T-helper 2 cell treated with Interferon-gamma antibody and Interleukin-4, amounts not matched to agents 5 μg/mL and 100 μg/mL, for 36 hours (primary cell): ENCODE measurements around the gene TRIM33.
"Not testable (repeated sequence)": the region's sequence is repeated elsewhere in the genome, so short reads cannot be mapped to it uniquely, and the experiment has no call there.

Source experiments
- DNase-seq: peaks from one replicate; pipeline ENCODE4 v3.0.0; 2021; ENCODE audit warnings: low spot score
- H3K27ac Mint-ChIP-seq: one replicate; pipeline ENCODE4 v1.8.0; 2021; ENCODE audit warnings: mild to moderate bottlenecking, mixed read lengths
- H3K27me3 Mint-ChIP-seq: one replicate; pipeline ENCODE4 v1.8.0; 2021; ENCODE audit warnings: low read depth, mixed read lengths
- H3K36me3 Mint-ChIP-seq: one replicate; pipeline ENCODE4 v1.8.0; 2021; ENCODE audit warnings: low read depth, mixed read lengths
- H3K4me1 Mint-ChIP-seq: one replicate; pipeline ENCODE4 v1.8.0; 2021; ENCODE audit warnings: low read depth, mixed read lengths
- H3K4me3 Mint-ChIP-seq: one replicate; pipeline ENCODE4 v1.8.0; 2022; ENCODE audit warnings: mild to moderate bottlenecking, moderate library complexity, mixed read lengths
- H3K9me3 Mint-ChIP-seq: one replicate; pipeline ENCODE4 v1.8.0; 2021; ENCODE audit warnings: mixed read lengths

Gene TRIM33

DNA sequence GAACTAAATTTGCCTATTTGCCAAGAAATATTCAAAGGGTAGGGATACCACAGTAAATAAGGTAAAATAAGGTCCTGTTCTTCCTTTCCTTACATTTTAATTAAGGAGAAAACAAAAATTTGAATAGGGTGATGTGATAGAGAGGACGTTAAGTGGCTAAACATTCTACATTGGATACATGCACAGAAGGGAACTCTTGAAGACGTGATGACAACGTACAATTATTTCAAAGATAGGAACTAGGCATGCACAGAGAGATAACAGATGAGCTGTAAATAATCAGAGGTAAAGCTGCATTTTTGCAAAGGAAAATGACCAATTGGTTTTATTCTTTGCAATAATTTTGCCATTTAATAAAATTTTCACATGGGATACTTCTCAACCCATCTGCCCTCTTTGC, 69.7 kb downstream of the TRIM33 start:
- H3K27ac Mint-ChIP-seq: no peak overlapping the region
- H3K36me3 Mint-ChIP-seq: peaks cover 41% of the 10 kb centered on the region
- no peak for DNase-seq
- no peaks in the 10 kb centered on the region for H3K27me3 Mint-ChIP-seq
- H3K9me3 Mint-ChIP-seq: no peaks in the 10 kb centered on the region
- no peak overlapping the region for H3K4me3 Mint-ChIP-seq
- H3K4me1 Mint-ChIP-seq: peaks cover 16% of the 10 kb centered on the region

DNA sequence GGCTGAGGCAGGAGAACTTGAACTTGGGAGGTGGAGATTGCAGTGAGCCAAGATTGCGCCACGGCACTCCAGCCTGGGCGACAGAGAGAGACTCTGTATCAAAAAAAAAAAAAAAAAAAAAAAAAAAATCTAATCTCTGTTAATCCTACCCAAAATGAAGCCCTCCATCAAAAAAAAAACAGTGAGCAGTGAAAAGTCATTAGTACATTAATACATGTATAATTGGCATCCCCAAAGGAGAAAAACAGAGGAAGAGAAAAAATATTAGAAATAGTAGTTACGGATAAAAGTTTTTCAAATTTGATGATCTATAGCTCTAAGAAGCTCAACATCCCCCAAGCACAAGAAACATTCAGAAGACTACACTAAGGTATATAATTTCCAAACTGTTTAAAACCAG, 71.6 kb downstream of the TRIM33 start:
- no peaks in the 10 kb centered on the region for H3K9me3 Mint-ChIP-seq
- no peak overlapping the region for H3K4me3 Mint-ChIP-seq
- peaks cover 18% of the 10 kb centered on the region for H3K4me1 Mint-ChIP-seq
- no peak for DNase-seq
- no peak overlapping the region for H3K27ac Mint-ChIP-seq
- no peaks in the 10 kb centered on the region for H3K27me3 Mint-ChIP-seq
- H3K36me3 Mint-ChIP-seq: peaks cover 33% of the 10 kb centered on the region

DNA sequence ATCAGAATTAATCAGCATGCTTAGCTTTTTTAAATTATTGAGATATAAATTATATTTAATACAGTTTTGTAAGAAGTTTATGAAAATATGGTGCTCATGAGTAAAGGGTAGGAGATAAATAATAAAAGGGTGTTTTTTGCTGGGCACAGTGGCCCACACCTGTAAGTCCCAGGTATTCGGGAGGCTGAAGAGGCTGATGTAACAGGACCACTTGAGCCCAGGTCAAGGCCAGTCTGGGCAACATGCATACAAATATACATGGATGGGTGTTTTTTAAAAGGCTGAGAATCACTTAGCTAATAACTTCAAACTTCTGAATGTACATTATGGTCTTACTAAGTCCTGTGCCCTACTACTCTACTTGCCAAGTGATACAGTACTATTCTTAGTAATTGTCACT, 73.2 kb downstream of the TRIM33 start:
- Mint-ChIP-seq H3K4me3 (no peak overlapping the region), H3K27me3 (no peaks in the 10 kb centered on the region), H3K9me3 (no peaks in the 10 kb centered on the region), H3K27ac (no peak overlapping the region), H3K4me1 (peaks cover 15% of the 10 kb centered on the region), H3K36me3 (peaks cover 30% of the 10 kb centered on the region)
- no peak for DNase-seq

DNA sequence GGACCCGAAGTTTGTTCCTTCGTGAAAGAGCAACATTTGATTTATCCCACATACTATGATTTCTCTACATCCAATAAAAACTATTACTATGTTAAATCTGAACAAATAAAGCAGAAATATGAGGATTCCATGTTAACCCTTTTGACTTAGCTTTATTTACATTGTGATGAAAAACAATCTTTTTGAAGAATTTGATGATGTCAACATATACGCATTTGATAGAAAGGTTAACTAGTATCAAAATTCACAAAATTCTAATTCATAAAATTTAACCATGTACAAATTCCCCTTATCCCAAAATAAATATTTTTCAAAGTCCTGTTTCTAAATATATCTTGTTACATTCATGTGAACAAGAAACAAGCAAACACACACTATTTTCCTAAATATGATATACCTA, 74.2 kb downstream of the TRIM33 start:
- no peak for DNase-seq
- peaks cover 30% of the 10 kb centered on the region for H3K36me3 Mint-ChIP-seq
- H3K4me1 Mint-ChIP-seq: peaks cover 18% of the 10 kb centered on the region
- H3K27ac Mint-ChIP-seq: no peak overlapping the region
- H3K4me3 Mint-ChIP-seq: no peak overlapping the region
- H3K27me3 Mint-ChIP-seq: no peaks in the 10 kb centered on the region
- no peaks in the 10 kb centered on the region for H3K9me3 Mint-ChIP-seq

DNA sequence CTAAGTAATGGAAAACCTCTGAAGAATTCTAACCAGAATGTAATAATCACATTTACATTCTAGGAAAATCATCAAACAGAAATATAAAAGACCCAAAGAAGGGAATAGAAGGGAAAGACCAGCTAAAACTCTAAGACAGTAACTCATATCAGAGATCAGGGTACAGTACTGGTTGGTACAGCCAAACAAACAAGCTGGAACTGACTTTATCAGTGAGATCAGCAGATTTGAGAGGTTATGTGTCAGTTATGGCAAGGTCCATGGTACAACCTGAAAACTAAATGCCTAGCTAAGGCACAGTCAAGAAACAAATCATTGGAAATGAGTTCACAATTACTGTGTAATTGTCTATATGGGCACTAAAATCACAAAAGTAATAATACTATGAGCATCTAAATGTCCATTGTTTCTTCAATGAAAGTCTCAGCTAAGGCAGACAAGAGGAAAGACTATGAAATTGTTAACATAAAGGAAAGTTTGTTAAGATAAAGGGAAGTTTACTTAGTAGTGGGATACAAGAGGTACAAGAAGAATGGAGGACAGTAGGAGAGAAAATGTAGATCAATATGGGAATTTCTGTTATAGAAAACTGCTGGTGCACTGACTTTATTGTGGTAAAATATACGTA, 75.8 kb downstream of the TRIM33 start:
- Mint-ChIP-seq H3K36me3 (peaks cover 29% of the 10 kb centered on the region), H3K4me1 (peaks cover 22% of the 10 kb centered on the region), H3K9me3 (no peaks in the 10 kb centered on the region), H3K27ac (no peak overlapping the region), H3K27me3 (no peaks in the 10 kb centered on the region), H3K4me3 (no peak overlapping the region)
- DNase-seq: no peak

DNA sequence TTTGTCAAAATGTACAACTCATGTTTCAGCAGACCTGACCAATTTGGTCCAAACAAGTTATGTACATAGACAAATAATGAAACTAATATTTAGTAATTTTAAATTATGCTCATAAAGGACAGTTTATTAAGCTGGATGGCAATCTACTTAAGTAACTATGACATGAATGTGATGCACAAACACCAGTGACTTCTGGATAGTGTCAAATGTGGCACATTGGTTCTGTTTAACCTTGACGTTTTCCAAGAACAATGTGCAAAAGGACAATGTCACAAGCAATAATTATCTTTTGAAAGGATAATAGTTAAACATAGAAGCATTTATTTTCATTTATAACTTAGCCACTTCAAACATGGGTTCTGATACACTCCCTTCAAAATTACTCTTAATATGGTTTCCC, 80.0 kb downstream of the TRIM33 start:
- Mint-ChIP-seq H3K36me3 (peaks cover 27% of the 10 kb centered on the region), H3K4me3 (no peak overlapping the region), H3K27ac (no peak overlapping the region), H3K4me1 (peaks cover 16% of the 10 kb centered on the region), H3K9me3 (no peaks in the 10 kb centered on the region), H3K27me3 (no peaks in the 10 kb centered on the region)
- DNase-seq: no peak

DNA sequence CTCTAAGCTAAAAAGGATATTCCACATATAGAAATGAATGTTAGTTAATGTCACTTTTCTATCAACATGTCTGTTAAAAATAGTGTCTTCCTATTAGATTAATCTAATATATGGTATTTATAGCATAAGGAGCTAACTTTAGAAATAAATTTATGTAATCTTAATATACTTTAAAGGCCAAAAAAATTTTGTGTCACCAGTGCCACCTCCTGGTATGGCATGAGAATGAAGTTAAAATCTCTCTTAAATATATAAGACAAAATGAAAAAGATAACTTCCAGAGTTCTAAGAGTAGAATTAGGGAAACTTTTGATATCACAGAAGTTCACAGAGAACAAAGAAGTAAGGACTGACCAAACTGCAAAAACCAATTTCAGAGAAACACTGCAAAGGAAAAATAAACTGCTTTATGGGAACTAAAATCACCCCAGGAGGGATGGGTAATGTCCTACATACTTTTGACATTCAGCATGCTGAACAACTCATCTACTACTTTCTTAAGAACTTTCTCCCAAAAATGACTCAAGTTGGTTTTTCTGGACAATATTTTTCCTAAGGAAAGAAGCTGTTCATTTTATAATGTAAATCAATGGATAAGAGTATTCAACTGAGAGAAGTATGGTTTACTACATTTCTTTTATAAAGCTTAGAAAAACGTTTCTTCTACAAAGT, 82.8 kb downstream of the TRIM33 start:
- H3K4me3 Mint-ChIP-seq: no peak overlapping the region
- H3K9me3 Mint-ChIP-seq: no peaks in the 10 kb centered on the region
- H3K27me3 Mint-ChIP-seq: no peaks in the 10 kb centered on the region
- H3K36me3 Mint-ChIP-seq: peaks cover 38% of the 10 kb centered on the region
- no peak for DNase-seq
- peaks cover 7% of the 10 kb centered on the region for H3K4me1 Mint-ChIP-seq
- H3K27ac Mint-ChIP-seq: no peak overlapping the region

DNA sequence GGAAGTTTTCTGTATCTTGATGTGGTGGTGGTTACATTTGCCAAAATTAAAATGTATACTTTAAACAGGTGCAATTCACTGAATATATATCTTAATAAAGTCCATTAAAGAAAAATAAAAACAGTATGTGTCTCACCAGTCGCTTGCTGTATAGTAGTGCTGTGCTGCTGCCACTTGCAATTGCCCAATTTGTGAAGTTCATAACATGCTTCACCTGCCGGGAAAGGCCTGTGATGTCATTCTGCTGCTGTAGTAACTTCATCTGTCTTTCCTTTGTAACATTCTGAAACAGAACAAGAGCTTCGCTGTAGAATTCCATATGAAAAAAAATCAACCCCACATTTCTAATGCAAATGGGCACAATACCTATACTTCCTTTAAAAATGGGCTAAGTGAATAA, 83.4 kb downstream of the TRIM33 start:
- Mint-ChIP-seq H3K27ac (no peak overlapping the region), H3K4me3 (no peak overlapping the region), H3K36me3 (peaks cover 35% of the 10 kb centered on the region), H3K4me1 (peaks cover 7% of the 10 kb centered on the region), H3K9me3 (no peaks in the 10 kb centered on the region), H3K27me3 (no peaks in the 10 kb centered on the region)
- DNase-seq: no peak

DNA sequence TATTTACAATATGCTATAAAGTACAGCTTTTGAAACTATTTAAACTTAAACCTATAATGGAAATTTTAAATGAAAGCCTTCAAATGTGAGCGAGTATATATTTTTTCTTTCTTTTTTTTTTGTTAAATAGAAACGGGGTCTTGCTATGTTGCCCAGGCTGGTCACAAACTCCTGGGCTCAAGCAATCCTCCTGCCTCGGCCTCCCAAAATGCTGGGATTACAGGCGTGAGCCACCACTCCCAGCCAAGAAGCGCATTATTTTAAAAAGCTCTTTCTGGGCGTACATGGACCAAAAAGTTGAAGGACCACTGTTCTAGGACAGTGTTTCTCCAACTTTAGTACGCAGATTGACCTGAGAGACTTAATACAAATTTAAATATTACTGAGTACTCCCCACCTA, 87.5 kb downstream of the TRIM33 start:
- H3K36me3 Mint-ChIP-seq: peaks cover 58% of the 10 kb centered on the region
- H3K27me3 Mint-ChIP-seq: no peaks in the 10 kb centered on the region
- no peaks in the 10 kb centered on the region for H3K9me3 Mint-ChIP-seq
- DNase-seq: no peak
- no peaks in the 10 kb centered on the region for H3K4me1 Mint-ChIP-seq
- H3K4me3 Mint-ChIP-seq: no peak overlapping the region
- H3K27ac Mint-ChIP-seq: no peak overlapping the region

DNA sequence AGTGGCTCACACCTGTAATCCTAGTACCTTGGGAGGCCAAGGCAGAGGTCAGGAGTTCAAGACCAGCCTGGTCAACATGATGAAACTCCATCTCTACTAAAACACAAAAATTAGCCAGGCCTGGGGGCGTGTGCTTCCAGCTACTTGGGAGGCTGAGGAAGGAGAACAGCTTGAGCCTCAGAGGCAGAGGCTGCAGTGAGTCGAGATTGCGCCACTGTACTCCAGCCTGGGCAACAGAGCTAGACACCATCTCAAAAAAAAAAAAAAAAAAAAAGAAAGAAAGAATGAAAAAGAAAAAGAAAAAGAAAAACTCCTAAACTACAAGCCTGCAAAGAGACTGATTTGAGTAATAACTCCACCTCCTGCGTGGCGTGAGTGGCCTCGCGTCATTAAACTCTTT, 92.1 kb downstream of the TRIM33 start:
- H3K4me3 Mint-ChIP-seq, H3K9me3 Mint-ChIP-seq, H3K4me1 Mint-ChIP-seq, H3K27me3 Mint-ChIP-seq, DNase-seq, H3K27ac Mint-ChIP-seq: not testable (repeated sequence)
- peaks cover 62% of the 10 kb centered on the region for H3K36me3 Mint-ChIP-seq

DNA sequence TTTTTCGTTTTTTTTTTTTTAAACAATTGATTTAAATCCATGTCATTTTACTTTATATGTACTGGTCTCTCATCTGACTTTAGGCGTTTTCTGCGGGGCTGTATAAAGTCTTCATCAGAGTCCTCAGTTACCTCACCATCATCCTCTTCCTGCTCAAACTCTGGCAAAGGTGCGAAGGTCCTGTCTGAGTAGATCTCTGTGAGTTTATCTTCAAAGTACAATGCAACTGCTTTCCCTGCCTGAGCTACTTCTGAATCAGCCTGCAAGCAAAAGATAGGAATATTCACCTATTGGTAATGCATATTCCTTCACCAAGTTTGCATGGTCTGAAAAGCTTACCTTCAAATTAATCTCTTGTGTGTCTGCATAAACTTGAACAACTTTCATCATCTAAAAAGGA, 113.4 kb downstream of the TRIM33 start:
- Mint-ChIP-seq H3K4me1 (no peaks in the 10 kb centered on the region), H3K36me3 (peaks cover 49% of the 10 kb centered on the region), H3K27ac (no peak overlapping the region), H3K27me3 (no peaks in the 10 kb centered on the region), H3K4me3 (no peak overlapping the region), H3K9me3 (no peaks in the 10 kb centered on the region)
- DNase-seq: no peak

DNA sequence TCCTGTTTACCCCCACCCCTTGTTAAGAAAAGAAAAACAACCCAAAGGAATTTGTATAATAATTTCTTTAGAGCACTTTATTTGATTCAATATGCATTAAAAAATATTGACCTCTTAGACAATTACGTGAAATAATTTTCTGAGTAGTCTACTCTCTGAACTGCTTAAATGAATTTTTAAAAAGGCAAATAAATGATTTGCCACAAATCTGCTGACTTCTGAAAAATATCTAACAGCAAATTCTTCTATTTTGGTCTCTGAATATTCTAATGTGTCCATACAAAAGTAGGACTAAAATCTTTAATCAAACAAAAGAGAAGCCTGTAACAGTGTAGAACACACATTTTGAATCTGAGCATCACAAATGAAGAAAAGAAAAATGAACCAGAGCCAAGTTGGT, 115.1 kb downstream of the TRIM33 start:
- H3K27ac Mint-ChIP-seq: no peak overlapping the region
- peaks cover 54% of the 10 kb centered on the region for H3K36me3 Mint-ChIP-seq
- no peak for DNase-seq
- no peak overlapping the region for H3K4me3 Mint-ChIP-seq
- H3K4me1 Mint-ChIP-seq: peaks cover 1% of the 10 kb centered on the region
- H3K27me3 Mint-ChIP-seq: no peaks in the 10 kb centered on the region
- no peaks in the 10 kb centered on the region for H3K9me3 Mint-ChIP-seq

DNA sequence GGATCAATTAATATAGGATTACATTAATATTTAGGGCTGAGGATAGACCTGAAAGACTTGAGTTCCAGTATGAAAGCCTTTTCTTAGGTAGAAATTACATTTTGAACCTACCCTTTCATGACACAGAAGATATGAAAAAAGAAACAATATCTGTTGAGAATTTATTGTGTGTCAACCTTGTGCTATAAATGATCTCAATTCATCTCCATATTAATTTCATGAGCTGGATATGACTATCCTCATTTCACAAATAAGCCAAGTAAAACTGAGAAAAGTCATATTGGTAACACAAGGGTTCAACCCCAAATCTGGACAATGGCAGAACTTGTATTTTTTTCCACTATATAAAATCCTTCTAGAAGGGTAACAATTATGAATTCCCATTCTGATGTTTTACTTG, 120.0 kb downstream of the TRIM33 start:
- Mint-ChIP-seq H3K36me3 (peaks cover 45% of the 10 kb centered on the region), H3K27ac (no peak overlapping the region), H3K4me3 (no peak overlapping the region)

DNA sequence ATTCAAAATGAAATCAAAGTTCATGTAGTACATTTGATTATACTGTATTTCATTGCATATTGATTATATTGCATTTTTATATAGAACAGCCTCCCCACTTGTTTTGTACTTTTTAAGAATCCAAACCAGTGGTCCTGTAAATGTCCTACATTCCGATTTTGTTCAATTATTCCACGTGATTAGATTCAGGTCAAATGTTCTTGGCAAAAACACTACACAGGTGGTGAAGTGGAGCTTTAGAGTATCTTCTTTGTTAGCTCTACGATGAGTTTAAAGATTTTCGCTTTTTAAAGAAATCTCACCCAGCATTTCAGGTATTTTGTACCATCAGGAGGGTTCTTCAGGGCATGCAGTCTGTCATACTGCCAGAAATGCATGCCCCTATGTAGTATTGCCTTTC, 120.6 kb downstream of the TRIM33 start:
- Mint-ChIP-seq H3K9me3 (peaks cover 17% of the 10 kb centered on the region), H3K27me3 (no peaks in the 10 kb centered on the region), H3K4me3 (no peak overlapping the region), H3K27ac (no peak overlapping the region), H3K36me3 (peaks cover 42% of the 10 kb centered on the region), H3K4me1 (peaks cover 4% of the 10 kb centered on the region)
- no peak for DNase-seq

More for the DNA sequence above, 120.0 kb downstream of the TRIM33 start:
- peaks cover 14% of the 10 kb centered on the region for H3K9me3 Mint-ChIP-seq
- no peak for DNase-seq
- no peaks in the 10 kb centered on the region for H3K27me3 Mint-ChIP-seq
- H3K4me1 Mint-ChIP-seq: peaks cover 4% of the 10 kb centered on the region
